ENCODE measurements around the gene CCDC93.

CCDC93 gene

DNA sequence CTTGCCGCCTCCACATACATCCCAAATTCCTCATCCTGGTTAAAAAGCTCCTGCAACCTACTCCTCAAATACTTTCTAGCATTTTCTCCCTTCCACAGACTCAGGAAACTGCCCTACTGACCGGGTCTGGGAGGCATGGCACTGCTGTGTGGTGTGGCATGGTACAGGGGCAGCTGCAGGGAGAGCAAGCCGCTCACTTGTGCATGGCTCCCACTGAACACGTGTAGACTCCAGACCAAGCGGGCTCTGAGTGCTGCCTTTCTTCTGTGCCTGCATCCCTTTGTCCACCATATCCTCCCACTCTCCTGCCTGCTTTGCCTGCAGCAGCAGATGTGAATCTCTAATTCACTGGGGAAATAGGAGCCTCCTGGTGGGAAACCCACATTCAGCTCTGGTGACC is 72.2 kb downstream of the CCDC93 start:
- DNase-seq (ENCODE audit: low read depth): no peak
- TF ChIP-seq, protein P1, sequence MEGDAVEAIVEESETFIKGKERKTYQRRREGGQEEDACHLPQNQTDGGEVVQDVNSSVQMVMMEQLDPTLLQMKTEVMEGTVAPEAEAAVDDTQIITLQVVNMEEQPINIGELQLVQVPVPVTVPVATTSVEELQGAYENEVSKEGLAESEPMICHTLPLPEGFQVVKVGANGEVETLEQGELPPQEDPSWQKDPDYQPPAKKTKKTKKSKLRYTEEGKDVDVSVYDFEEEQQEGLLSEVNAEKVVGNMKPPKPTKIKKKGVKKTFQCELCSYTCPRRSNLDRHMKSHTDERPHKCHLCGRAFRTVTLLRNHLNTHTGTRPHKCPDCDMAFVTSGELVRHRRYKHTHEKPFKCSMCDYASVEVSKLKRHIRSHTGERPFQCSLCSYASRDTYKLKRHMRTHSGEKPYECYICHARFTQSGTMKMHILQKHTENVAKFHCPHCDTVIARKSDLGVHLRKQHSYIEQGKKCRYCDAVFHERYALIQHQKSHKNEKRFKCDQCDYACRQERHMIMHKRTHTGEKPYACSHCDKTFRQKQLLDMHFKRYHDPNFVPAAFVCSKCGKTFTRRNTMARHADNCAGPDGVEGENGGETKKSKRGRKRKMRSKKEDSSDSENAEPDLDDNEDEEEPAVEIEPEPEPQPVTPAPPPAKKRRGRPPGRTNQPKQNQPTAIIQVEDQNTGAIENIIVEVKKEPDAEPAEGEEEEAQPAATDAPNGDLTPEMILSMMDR (IDR thresholded peaks at IDR 0.05; ENCODE audit: low read depth, low read length, missing control alignments): no peak
- no peak overlapping the region for H3K4me3 ChIP-seq (ENCODE audit: low read depth, low read length)

GRCh38 chr2:117940436-117940835 is 73.4 kb downstream of the CCDC93 start:
- DNase-seq (ENCODE audit: low read depth): no peak
- no peak overlapping the region for H3K4me3 ChIP-seq (ENCODE audit: low read depth, low read length)
- TF ChIP-seq, protein P1 (IDR thresholded peaks at IDR 0.05; ENCODE audit: low read depth, low read length, missing control alignments): no peak

DNA sequence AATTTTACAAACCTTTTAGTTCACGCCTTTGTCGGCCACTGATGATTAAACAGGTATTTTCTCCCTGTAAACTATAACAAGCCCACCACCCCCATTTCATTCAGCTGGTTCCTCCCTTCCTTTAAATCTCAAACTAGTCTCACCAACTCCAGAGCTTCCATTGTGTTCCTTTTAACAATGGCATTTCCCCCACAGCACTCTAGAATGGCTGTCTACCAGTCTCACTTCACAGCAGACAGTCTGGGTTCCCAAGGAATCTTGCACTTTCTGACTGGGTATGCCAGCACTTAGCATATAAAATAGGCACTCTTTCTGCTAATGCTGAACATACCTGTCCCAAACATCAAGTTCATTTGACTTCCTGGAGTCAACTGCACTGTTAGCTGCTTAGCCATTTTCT is 75.3 kb downstream of the CCDC93 start:
- H3K4me3 ChIP-seq (ENCODE audit: low read depth, low read length): no peak overlapping the region
- no peak for DNase-seq (ENCODE audit: low read depth)
- TF ChIP-seq, protein P1 (IDR thresholded peaks at IDR 0.05; ENCODE audit: low read depth, low read length, missing control alignments): no peak

DNA sequence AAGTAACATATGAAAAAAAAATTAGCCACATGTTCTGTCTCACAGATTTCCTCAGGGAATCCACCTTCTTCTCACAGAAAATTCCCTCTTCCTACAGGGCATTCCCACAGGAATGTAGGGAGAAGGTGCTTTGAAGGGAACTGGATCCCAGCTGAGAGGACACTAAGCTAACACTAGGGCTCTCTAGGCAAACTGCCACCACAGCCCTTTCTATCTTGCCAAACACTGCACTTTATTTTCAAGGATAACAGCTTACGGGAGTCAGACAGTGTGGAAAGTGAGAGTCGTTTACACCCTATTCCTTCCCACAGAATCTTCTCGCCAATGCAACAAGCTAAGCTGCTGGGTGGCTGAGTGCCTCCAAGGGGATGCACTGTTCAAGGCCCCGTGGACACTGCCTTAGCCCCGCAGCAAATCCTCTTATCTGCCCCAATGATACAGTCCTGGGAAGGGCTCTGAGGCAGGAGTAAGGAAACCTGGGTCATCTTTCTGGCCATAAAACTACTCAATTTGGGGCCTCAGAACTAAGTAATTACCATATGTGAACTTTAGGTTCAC is 76.9 kb downstream of the CCDC93 start:
- DNase-seq (ENCODE audit: low read depth): no peak
- TF ChIP-seq, protein P1 (IDR thresholded peaks at IDR 0.05; ENCODE audit: low read depth, low read length, missing control alignments): no peak

DNA sequence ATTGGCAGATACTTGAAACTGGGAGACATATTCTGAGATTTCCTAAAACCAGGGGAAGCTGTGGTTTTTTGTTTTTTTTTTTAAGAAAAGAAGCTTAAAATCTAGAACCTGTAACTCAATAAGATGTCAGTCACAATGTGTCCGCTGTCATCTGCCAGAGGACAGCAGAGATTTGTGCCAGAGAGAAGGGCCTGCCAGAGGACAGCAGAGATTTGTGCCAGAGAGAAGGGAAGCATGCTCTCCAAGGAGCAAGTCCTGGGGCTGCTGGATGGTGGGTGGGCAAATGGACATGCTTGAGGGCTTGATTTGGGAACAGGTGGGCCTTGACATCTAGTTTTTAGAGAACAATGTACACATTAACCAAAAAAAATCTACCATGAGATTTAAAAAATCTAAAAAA is 77.9 kb downstream of the CCDC93 start:
- TF ChIP-seq, protein P1 (IDR thresholded peaks at IDR 0.05; ENCODE audit: low read depth, low read length, missing control alignments): no peak
- no peak for DNase-seq (ENCODE audit: low read depth)
- no peak overlapping the region for H3K4me3 ChIP-seq (ENCODE audit: low read depth, low read length)

More for the DNA sequence above, 76.9 kb downstream of the CCDC93 start:
- H3K4me3 ChIP-seq (ENCODE audit: low read depth, low read length): no peak overlapping the region

DNA sequence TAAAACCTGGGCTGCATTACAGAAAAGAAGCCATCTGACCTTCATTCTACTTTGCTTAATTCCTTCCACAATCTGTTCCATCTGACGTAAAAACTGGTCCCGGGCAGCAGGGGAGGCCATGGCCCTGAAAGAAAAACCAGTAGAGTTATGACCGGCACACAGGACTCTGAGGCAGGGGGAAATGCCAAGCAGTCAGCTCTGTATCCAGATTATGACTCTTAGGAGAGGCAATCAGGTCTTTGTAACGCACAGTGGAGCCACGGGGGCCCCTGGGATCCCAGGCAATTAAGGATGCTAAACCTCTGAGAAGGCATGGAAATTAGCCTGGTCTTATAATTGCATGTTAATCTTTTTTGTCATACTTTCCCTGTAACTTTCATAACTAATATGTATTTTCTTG is 78.4 kb downstream of the CCDC93 start:
- no peak overlapping the region for H3K4me3 ChIP-seq (ENCODE audit: low read depth, low read length)
- DNase-seq (ENCODE audit: low read depth): no peak
- TF ChIP-seq, protein P1 (IDR thresholded peaks at IDR 0.05; ENCODE audit: low read depth, low read length, missing control alignments): no peak

- TF ChIP-seq, protein P1 (IDR thresholded peaks at IDR 0.05; ENCODE audit: low read depth, low read length, missing control alignments): no peak
These were observed 80.0 kb downstream of the CCDC93 start for GRCh38 chr2:117933884-117934354.

More at GRCh38 chr2:117933884-117934354, 80.0 kb downstream of the CCDC93 start:
- H3K4me3 ChIP-seq (ENCODE audit: low read depth, low read length): no peak overlapping the region
- DNase-seq (ENCODE audit: low read depth): no peak

Measured in GM12864 (cell line).